HEK293 (cell line): ENCODE measurements around the gene FFAR4.

Experiments
- CTCF ChIA-PET: fragments of 350-600 bp; formaldehyde crosslinking; extraction: SDS; loops from one replicate; lab custom pipeline; 2021; ENCODE audit warnings: antibody characterized with exemption; lab: Yijun Ruan, JAX
- POLR2A ChIA-PET: fragments of 300-600 bp; formaldehyde crosslinking; extraction: SDS; loops from one replicate; lab custom pipeline; 2020; ENCODE audit warnings: antibody characterized with exemption, inconsistent platforms; lab: Yijun Ruan, JAX
- H3K27ac ChIP-seq: fragments of 200-500 bp; sonication (Bioruptor generic); 2 replicates; pipeline ENCODE4 v1.5.1; 2014; ENCODE audit warnings: low read depth, low read length, control low read depth, inconsistent platforms; ENCODE audit errors: extremely low read depth
- H3K36me3 ChIP-seq, 2 experiments: fragments of 200-500 bp in 1 of 2; sonication (Bioruptor generic) in 1 of 2; 1 replicate in 1 of 2; 2 replicates in 1 of 2; pipeline ENCODE4 v1.5.1; 2014 to 2017; ENCODE audit warnings: inconsistent platforms in 2 of 2, low read length in 2 of 2; ENCODE audit not compliant: control insufficient read depth in 2 of 2, insufficient read depth in 1 of 2
- H3K4me1 ChIP-seq: fragments of 200-500 bp; sonication (Bioruptor generic); 2 replicates; pipeline ENCODE4 v1.5.1; 2014; ENCODE audit warnings: mild to moderate bottlenecking, low read length, inconsistent platforms; ENCODE audit not compliant: control insufficient read depth, insufficient read depth
- H3K4me3 ChIP-seq: 2 replicates; pipeline ENCODE4 v1.5.1; 2011; ENCODE audit warnings: low read depth, mild to moderate bottlenecking, control low read depth, low read length, moderate library complexity
- H3K9me3 ChIP-seq: fragments of 200-500 bp; sonication (Bioruptor generic); 2 replicates; pipeline ENCODE4 v1.5.1; 2014; ENCODE audit warnings: low read depth, low read length, inconsistent platforms; ENCODE audit not compliant: control insufficient read depth, insufficient read depth
- KLF10 ChIP-seq: fragments of 450-650 bp; IDR thresholded peaks from 2 replicates; pipeline ENCODE4 v1.5.1; 2018; ENCODE audit warnings: missing biosample characterization, mild to moderate bottlenecking, missing genetic modification characterization
- PRDM2 ChIP-seq: fragments of 450-650 bp; formaldehyde crosslinking; IDR thresholded peaks from 2 replicates; pipeline ENCODE4 v1.5.1; 2016; ENCODE audit warnings: missing biosample characterization, missing genetic modification characterization, borderline replicate concordance
- ZBTB10 ChIP-seq: fragments of 450-650 bp; formaldehyde crosslinking; IDR thresholded peaks from 2 replicates; pipeline ENCODE4 v1.5.1; 2016; ENCODE audit warnings: missing biosample characterization, missing genetic modification characterization
- ZBTB44 ChIP-seq: fragments of 450-650 bp; IDR thresholded peaks from 2 replicates; pipeline ENCODE4 v1.5.1; 2018; ENCODE audit warnings: missing biosample characterization, mild to moderate bottlenecking, missing genetic modification characterization
- ZNF214 ChIP-seq: fragments of 450-650 bp; formaldehyde crosslinking; IDR thresholded peaks from 2 replicates; pipeline ENCODE4 v1.5.1; 2017; ENCODE audit warnings: missing biosample characterization, mild to moderate bottlenecking, missing genetic modification characterization, borderline replicate concordance
- ZNF23 ChIP-seq: fragments of 450-650 bp; formaldehyde crosslinking; IDR thresholded peaks from 2 replicates; pipeline ENCODE4 v1.5.1; 2016; ENCODE audit warnings: missing biosample characterization, missing genetic modification characterization, borderline replicate concordance
- ZNF341 ChIP-seq: fragments of 450-650 bp; formaldehyde crosslinking; IDR thresholded peaks from 2 replicates; pipeline ENCODE4; 2016; ENCODE audit warnings: low read depth, missing biosample characterization, missing genetic modification characterization
- ZNF48 ChIP-seq: fragments of 450-650 bp; formaldehyde crosslinking; IDR thresholded peaks from 2 replicates; pipeline ENCODE4 v1.5.1; 2016; ENCODE audit warnings: missing biosample characterization, missing genetic modification characterization
- ZNF510 ChIP-seq: fragments of 450-650 bp; formaldehyde crosslinking; IDR thresholded peaks from 2 replicates; pipeline ENCODE4 v1.5.1; 2018; ENCODE audit warnings: mild to moderate bottlenecking, missing genetic modification characterization, missing biosample characterization; ENCODE audit not compliant: insufficient replicate concordance
- ZNF600 ChIP-seq: fragments of 450-650 bp; formaldehyde crosslinking; IDR thresholded peaks from 2 replicates; pipeline ENCODE4 v1.5.1; 2016; ENCODE audit warnings: missing biosample characterization, missing genetic modification characterization
- ZNF639 ChIP-seq: fragments of 450-650 bp; formaldehyde crosslinking; IDR thresholded peaks from 2 replicates; pipeline ENCODE4 v1.5.1; 2016; ENCODE audit warnings: missing biosample characterization, missing genetic modification characterization
- ZSCAN18 ChIP-seq: fragments of 450-650 bp; formaldehyde crosslinking; IDR thresholded peaks from 2 replicates; pipeline ENCODE4 v1.5.1; 2016; ENCODE audit warnings: missing biosample characterization, missing genetic modification characterization
- ZXDB ChIP-seq: fragments of 450-650 bp; formaldehyde crosslinking; IDR thresholded peaks from 2 replicates; pipeline ENCODE4 v1.5.1; 2016; ENCODE audit warnings: missing biosample characterization, missing genetic modification characterization

The FFAR4 gene

GRCh38 chr10:93614101-93614825, 47.8 kb downstream of the FFAR4 start (continued):
- TF ChIP-seq PRDM2 (tag by site-specific recombination) (no peak), ZSCAN18 (tag by site-specific recombination) (no peak), ZNF48 (tag by site-specific recombination) (no peak), ZXDB (no peak), ZNF639 (tag by site-specific recombination) (no peak), ZBTB10 (tag by site-specific recombination) (no peak), ZNF510 (tag by site-specific recombination) (no peak)

- TF ChIP-seq ZNF214 (tag by site-specific recombination): no peak
- TF ChIP-seq KLF10 (tag by site-specific recombination): no peak
- TF ChIP-seq ZNF600 (tag by site-specific recombination): no peak
- no peak for TF ChIP-seq ZNF23 (tag by site-specific recombination)
- TF ChIP-seq PRDM2 (tag by site-specific recombination): no peak
- no peak for TF ChIP-seq ZBTB44 (tag by site-specific recombination)
- TF ChIP-seq ZNF341 (tag by site-specific recombination): no peak
Measured at GRCh38 chr10:93615576-93616235, 49.2 kb downstream of the FFAR4 start.

More at GRCh38 chr10:93615576-93616235, 49.2 kb downstream of the FFAR4 start:
- Histone ChIP-seq H3K9me3 (no peaks in the 10 kb centered on the region), H3K4me1 (no peaks in the 10 kb centered on the region), H3K27ac (no peak overlapping the region), H3K4me3 (no peak overlapping the region), H3K36me3 (no peaks in the 10 kb centered on the region)
- POLR2A ChIA-PET: no interaction called here
- CTCF ChIA-PET: interaction anchor here (0.6 to 1.1 kb wide), 2 partner anchors 39 to 63 kb away, joined by 3 read pairs; no protein-coding TSS in a partner anchor
